Lower leg skin (tissue), 3 donors: ENCODE data around the gene DHX58.

Experiments used
- CTCF ChIP-seq, 3 donors: fragments of 450-650 bp; IDR thresholded peaks; one replicate each; pipeline ENCODE4 v1.5.1; 2016; ENCODE audit warnings: antibody characterized with exemption in 3 of 3, mild to moderate bottlenecking in 3 of 3, moderate library complexity in 2 of 3
- POLR2A ChIP-seq, 2 donors: fragments of 450-650 bp; IDR thresholded peaks; one replicate each; pipeline ENCODE4 v1.6.1; 2016 to 2017; ENCODE audit warnings: antibody characterized with exemption in 2 of 2, mild to moderate bottlenecking in 1 of 2, moderate library complexity in 1 of 2

- TF ChIP-seq CTCF (IDR thresholded peaks at IDR 0.05) = no peak
- no peak for TF ChIP-seq POLR2A (IDR thresholded peaks at IDR 0.05)
Observed at GRCh38 chr17:42131981-42132432, 19.5 kb upstream of the DHX58 start.
